ENCODE data around the gene SLAMF1.

- TF ChIP-seq POLR2A (IDR thresholded peaks at IDR 0.05): no peak
- TF ChIP-seq, protein P1, sequence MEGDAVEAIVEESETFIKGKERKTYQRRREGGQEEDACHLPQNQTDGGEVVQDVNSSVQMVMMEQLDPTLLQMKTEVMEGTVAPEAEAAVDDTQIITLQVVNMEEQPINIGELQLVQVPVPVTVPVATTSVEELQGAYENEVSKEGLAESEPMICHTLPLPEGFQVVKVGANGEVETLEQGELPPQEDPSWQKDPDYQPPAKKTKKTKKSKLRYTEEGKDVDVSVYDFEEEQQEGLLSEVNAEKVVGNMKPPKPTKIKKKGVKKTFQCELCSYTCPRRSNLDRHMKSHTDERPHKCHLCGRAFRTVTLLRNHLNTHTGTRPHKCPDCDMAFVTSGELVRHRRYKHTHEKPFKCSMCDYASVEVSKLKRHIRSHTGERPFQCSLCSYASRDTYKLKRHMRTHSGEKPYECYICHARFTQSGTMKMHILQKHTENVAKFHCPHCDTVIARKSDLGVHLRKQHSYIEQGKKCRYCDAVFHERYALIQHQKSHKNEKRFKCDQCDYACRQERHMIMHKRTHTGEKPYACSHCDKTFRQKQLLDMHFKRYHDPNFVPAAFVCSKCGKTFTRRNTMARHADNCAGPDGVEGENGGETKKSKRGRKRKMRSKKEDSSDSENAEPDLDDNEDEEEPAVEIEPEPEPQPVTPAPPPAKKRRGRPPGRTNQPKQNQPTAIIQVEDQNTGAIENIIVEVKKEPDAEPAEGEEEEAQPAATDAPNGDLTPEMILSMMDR (IDR thresholded peaks at IDR 0.05): no peak
Measured at GRCh38 chr1:160641323-160642280, 5.2 kb downstream of the SLAMF1 start.
